NCI-H510A (cell line): ENCODE measurements around the gene RPN1.
"Not testable (repeated sequence)": the region's sequence is repeated elsewhere in the genome, so short reads cannot be mapped to it uniquely, and the experiment has no call there.

Experiments
- DNase-seq: peaks from one replicate; lab custom pipeline; 2025; lab: John Stamatoyannopoulos, UW

RPN1 gene

DNA sequence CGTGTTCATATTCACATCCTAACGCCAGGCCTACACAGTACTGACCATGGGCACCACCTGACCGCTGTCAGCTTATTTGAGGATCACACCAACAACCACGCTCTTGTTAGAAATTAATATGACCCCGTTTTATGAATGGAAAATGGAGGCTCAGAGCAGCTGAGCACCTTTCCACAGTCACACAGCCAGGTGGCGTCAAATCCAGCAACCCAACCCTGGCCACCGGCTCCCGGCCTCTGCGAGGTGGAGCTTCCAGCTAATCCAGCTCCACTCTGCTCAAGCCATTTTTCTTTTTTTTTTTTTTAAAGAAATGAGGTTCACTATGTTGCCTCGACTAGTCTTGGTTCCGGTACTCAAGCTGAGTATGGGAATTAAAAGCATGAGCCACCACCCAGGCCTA, 41.3 kb downstream of the RPN1 start:
- DNase-seq, result no peak

DNA sequence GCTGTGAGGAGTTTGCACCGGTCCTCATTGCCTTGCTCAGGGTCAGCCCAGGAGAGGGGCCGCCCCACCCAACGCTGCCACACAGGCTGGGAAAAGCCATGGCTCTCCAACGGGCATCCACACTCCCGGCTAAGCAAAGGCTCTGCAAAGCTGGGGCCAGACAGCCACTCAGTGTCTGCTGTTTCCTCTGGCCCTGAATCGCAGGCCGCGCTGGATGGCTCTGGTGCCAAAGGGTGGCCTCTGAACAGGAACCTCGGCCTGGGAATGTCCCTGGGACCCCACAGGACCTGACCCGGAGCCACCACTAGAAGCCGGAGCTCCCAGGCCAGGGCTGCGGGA, 42.9 kb downstream of the RPN1 start:
- DNase-seq, result no peak

DNA sequence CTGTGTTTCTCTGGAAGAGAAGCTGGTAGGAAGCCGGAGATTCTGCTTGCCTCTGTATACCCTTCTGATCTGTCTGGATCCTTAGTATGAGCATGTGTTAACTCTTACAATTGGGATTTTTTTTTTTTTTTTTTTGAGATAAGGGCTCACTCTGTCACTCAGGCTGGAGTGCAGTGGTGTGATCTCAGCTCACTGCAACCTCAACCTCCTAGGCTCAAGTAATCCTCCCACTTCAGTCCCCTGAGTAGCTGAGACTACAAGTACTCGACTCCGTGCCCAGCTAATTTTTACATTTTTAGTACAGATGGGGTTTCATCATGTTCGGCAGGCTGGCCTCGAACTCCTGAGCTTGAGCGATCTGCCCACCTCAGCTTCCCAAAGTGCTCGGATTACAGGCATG, 44.5 kb downstream of the RPN1 start:
- DNase-seq, result no peak

DNA sequence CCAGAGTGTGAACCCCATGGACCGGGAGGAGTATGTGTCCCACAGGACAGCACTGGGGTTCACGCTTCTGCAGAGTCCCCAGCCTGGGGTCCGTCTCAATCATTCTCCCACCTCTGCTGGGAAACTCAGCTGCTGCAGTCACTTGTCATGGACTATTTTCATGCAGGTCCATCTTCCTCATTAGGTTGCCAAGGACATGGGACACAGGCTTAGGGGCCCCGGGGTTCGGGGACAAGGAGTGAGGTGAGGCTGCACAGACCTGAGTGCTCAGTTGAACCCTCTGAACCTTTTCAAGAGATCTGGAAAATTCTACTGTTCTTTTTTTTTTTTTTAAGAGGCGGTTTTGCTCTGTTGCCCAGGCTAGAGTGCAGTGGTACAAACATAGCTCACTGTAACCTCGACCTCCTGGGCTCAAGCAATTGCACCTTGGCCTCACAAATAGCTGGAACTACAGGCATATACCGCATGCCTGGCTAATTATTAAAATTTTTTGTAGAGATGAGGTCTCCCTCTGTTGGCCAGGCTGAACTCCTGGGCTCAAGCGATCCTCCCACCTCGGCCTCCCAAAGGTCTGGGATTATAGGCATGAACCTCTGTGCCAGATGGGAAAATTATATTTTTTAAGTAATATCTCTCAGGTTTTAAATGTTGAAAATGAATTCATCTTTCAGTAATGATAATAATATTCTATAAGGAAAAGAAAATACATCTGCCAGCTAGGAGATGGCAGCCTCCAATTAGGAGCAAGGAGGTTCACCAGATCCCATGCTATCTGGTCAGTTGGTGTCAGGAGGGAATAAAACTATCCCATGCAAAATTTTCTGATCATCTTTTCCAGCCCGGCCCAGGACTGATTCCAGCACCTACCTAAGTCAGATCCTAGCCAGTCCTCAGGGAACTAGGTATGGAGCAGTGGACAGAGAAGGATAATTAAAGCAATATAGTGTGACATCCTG, 45.2 kb downstream of the RPN1 start:
- DNase-seq, result no peak

- no peak for DNase-seq
These were observed 46.5 kb downstream of the RPN1 start for GRCh38 chr3:128603811-128604775.

DNA sequence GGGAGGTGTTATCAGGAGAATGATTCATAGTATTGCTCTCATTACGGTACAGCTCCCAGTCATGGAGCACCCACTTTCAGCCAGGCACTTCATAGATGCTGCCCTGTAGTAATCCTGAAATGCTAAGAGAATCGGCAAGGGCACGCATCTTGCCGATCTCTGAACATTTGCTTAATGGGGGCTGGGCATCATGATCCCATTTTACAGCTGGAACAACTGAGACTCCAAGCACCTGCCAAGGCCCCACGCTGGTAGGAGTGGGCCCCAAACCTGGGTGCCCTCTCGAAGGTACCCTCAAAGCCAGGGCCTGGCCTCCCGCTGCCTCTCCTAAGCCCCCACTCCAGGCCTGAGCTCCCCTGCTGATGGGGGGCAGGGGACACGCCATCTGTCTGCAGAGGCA, 47.3 kb downstream of the RPN1 start:
- DNase-seq, result no peak

DNA sequence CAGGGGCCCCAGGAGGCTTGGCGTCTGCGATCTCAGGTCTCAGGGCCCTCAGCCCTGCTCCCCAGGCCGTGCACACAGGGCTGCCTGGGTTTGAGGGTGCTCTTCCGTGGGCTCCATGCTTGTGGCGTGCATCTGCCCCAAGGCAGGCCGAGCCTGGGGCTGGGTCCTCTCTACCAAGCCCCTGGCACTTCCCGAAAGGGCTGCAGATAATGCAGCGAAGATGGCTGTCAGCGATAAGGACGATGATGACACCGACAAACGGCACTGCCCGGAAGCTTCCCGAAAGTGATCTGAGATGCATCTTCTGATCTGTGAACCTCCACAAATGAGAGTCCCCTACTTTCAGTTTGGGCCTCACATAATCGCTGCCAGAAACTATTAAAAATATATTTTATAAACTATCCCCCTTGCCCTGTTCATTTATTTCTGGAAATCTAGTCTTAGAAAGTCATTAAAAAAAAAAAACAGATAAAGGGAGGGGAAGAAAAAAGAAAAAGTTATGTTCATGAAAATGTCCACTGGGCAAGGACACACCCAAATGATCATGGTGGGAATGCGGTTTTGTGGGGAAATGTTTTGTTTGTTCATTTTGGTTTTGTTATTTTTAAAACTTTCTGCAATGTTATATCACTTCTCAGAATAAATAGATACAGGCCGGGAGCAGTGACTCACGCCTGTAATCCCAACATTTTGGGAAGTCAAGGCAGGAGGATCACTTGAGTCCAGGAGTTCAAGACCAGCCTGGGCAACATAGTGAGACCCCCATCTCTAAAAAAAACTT, 51.5 kb downstream of the RPN1 start:
- DNase-seq, result no peak

DNA sequence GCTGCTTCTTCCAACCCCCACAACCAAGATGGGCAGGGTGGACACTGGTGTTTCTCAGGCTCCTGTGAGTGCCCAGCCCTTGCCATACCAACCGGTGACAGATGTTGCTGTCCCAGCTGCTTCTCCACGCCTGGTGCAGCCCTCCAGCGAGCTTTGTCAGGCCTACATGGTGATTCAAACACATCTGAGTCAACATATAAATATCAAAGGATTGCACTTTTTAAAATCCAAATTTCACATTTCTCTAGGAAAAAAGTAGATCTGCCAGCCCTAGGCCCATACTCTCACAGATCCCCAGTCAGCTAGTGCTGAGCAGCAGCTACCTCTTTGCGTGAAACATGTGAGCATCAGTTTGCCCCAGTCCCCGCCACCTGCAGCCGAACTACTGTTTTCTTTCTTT, 52.7 kb downstream of the RPN1 start:
- no peak for DNase-seq

DNA sequence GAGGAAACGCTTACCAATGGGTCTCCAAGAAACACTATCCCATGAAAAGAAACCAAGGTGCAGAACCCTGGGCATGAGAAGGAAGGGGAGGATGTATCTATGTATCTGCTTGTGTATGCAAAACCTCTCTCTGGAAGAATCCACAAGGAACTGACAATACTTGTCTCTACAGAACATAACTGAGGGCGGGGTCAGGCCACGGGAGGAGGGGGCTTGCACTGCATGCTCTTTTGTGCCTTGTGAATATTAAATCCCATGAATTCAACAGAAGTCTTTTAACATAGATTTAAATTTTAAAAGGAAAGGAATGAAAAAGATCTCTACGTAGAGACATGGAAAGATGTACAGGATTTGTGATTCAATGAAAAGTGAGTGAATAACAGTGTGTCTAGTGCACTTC, 57.8 kb downstream of the RPN1 start:
- DNase-seq, result no peak

- no peak for DNase-seq
These were observed 58.7 kb downstream of the RPN1 start for GRCh38 chr3:128591738-128592426.

GRCh38 chr3:128590948-128591347, 59.7 kb downstream of the RPN1 start:
- DNase-seq, result no peak

- DNase-seq, result not testable (repeated sequence)
These were observed 60.6 kb downstream of the RPN1 start for GRCh38 chr3:128589985-128590384.

- no peak for DNase-seq
These were observed 62.5 kb downstream of the RPN1 start for GRCh38 chr3:128588147-128588546.

- no peak for DNase-seq
These were observed 63.2 kb downstream of the RPN1 start for GRCh38 chr3:128587391-128587790.

DNA sequence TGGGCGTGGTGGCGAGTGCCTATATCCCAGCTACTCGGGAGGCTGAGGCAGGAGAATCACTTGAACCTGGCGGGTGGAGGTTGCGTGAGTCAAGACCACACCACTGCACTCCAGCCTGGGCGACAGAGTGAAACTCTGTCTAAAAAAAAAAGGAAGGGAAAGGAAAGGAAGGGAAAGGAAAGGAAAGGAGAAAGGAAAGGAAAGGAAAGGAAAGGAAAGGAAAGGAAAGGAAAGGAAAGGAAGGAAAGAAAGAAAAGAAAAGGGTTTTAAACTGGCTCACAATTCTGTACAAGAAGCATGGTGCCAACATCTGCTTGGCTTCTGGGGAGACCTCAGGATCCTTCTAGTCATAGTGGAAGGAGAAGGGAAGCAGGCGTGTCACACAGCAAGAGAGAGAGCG, 63.7 kb downstream of the RPN1 start:
- DNase-seq, result not testable (repeated sequence)

DNA sequence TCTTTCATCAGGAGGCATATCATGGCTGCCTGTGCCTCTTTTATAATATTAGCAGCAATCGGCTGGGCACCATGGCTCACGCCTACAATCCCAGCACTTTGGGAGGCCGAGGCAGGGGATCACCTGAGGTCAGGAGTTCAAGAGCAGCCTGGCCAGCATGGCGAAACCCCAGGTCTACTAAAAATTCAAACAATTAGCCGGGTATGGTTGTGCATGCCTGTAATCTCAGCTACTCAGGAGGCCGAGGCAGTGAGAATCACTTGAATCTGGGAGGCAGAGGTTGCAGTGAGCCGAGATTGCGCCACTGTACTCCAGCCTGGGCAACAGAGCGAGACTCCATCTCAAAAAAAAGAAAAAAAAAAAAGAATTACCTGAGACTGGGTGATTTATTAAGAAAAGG, 64.2 kb downstream of the RPN1 start:
- not testable (repeated sequence) for DNase-seq

DNA sequence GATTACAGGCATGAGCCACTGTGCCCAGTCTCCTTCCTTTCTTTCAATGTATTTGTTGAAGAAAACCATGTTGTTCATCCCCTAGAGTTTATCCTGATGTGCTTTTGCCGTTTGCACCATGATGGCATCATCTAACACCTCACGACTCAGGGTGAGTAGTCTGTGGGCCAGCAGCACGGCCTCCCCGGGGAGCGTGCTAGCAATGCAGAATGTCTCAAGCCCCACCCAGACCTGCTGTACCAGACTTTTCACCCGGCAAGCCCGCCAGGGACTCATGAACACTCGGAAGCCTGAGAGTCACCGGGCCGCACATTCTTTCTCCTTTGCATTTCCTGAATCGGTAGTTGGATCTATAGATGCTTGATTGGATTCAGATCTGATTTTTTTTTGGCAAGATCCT, 64.6 kb downstream of the RPN1 start:
- DNase-seq, result no peak

DNA sequence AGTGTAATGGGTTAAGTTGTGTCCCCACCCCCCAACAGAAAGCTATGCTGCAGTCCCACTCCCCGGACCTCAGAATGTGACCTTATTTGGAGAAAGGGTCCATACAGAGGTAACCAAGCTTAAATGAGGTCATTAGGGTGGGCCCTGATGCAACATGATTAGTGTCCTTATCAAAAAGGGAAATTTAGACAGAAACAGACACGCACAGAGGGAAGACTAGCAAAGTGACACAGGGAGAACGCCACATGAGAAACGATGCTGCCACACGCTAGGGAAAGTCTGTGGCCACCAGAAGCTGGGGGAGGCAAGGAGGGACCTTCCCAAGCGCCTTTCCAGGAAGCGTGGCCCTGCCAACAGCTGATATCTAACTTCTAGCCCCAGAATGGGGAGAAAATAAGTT, 65.4 kb downstream of the RPN1 start:
- no peak for DNase-seq

DNA sequence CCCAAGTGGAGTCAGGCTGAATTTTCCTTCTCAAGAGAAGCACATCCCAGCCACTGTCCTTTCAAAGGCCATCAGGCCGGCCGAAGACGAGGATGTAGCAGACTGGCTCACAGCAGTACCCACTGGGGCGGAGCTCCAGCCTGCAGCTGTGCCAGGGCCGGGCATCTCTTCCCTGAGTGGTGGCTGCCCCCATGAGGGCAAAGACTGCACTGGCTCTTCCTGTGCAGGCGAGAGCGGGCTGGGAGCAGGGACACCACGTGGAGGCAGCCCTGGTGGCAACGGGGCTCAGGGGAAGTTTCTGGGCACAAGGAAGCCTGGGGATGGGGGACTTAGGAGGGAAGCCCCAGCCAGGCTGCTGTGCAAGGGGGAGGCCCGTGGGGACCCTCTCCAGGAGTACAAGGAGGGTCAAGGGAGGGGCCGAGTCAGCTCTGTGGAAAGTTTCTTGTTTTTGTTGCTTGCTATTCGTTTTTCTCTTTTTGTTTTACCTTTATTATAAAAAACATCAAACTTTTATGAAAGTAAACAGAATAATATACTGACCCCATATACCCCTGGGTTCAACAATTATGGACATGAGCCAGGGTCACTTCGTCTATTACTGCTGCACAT, 66.1 kb downstream of the RPN1 start:
- peak; percentile 64 for DNase-seq

- no peak for DNase-seq
These were observed 69.1 kb downstream of the RPN1 start for GRCh38 chr3:128581566-128581965.

GRCh38 chr3:128579927-128580326, 70.7 kb downstream of the RPN1 start:
- no peak for DNase-seq
